ENCODE results near the gene DEPP1.

Gene DEPP1

DNA sequence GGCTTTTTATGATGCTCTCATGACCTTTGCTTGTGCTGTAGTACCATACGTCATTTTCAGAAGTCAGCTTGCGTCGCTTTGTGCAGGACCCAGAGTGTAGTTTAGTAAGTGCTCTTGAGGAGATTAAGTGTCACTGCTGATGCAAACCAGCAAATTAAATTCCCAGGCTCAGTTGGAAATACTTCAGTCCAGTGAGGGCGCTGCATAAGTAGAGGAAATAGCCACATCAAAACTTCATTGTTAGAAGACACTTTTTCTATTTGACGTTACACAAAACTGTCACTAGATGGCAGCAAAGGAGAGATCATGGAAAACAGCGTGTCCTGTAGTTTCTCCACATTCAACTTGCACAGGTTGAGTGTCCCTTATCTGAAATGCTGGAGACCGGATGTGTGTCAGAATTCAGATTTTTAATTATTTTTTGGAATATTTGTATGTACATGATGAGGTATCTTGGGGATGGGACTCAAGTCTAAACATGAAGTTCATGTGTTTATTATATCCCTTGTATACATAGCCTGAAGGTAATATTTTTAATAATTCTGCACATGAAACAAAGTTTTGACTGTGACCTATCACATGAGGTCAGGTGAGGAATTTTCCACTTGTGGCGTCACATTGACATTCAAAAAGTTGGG, 30.0 kb upstream of the DEPP1 start:
- TF ChIP-seq, protein P1, sequence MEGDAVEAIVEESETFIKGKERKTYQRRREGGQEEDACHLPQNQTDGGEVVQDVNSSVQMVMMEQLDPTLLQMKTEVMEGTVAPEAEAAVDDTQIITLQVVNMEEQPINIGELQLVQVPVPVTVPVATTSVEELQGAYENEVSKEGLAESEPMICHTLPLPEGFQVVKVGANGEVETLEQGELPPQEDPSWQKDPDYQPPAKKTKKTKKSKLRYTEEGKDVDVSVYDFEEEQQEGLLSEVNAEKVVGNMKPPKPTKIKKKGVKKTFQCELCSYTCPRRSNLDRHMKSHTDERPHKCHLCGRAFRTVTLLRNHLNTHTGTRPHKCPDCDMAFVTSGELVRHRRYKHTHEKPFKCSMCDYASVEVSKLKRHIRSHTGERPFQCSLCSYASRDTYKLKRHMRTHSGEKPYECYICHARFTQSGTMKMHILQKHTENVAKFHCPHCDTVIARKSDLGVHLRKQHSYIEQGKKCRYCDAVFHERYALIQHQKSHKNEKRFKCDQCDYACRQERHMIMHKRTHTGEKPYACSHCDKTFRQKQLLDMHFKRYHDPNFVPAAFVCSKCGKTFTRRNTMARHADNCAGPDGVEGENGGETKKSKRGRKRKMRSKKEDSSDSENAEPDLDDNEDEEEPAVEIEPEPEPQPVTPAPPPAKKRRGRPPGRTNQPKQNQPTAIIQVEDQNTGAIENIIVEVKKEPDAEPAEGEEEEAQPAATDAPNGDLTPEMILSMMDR (IDR thresholded peaks at IDR 0.05; ENCODE audit: insufficient read depth, low read length), result peak; percentile 82
- TF ChIP-seq GABPA (IDR thresholded peaks at IDR 0.05; ENCODE audit: low read depth), result no peak
- no peaks in the 10 kb centered on the region for H3K27me3 ChIP-seq (ENCODE audit: insufficient read depth, poor library complexity, severe bottlenecking)
- DNase-seq (ENCODE audit: low read depth in 1 of 2, low spot score in 1 of 2), result peak; percentile 67 to 72
- no peak overlapping the region for H3K27ac ChIP-seq (replicated peaks)
- H3K4me3 ChIP-seq (replicated peaks; ENCODE audit: insufficient read depth, low read length), result no peak overlapping the region

DNA sequence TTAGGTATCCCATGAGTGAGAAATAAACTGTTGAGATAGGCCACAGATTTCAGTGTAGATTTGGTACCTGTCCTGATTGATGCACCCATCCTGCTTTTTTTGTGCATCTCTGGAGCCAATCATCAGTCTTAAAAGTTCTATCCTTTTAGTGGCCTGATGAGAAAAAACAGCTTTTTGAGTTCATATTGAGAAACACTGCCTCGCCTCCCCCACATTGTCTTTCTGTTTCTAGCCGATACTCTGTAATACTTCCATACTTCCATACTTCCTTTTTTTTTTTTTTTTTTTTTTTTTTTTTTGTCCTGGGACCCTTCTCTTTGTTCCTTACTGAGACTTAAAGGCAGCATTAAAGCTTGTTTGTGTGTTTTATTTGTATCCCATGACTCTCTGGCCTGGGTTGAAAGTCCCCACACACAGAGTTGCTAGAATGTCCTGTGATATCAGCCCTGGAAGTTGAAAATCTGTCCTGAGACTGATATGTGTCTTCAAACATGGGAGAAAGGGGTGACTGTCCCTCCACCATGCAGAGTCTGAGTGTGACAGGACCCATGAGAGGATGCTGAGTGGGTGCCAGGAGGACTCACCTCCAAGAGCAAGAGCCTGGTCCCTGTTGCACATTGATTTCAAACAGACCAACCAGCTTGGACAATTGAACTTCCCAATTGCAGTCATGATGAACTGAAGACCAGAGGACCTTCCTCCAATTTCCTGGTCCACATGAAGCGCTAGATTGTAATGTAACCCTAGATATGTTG, 27.8 kb upstream of the DEPP1 start:
- DNase-seq (ENCODE audit: low read depth in 1 of 2, low spot score in 1 of 2), result peak in 1 of 2 experiments; percentile 31
- no peak overlapping the region for H3K4me3 ChIP-seq (replicated peaks; ENCODE audit: insufficient read depth, low read length)
- no peak for TF ChIP-seq GABPA (IDR thresholded peaks at IDR 0.05; ENCODE audit: low read depth)
- no peak for TF ChIP-seq SPI1 (IDR thresholded peaks at IDR 0.05; ENCODE audit: borderline replicate concordance, low read depth)
- TF ChIP-seq, protein P2, sequence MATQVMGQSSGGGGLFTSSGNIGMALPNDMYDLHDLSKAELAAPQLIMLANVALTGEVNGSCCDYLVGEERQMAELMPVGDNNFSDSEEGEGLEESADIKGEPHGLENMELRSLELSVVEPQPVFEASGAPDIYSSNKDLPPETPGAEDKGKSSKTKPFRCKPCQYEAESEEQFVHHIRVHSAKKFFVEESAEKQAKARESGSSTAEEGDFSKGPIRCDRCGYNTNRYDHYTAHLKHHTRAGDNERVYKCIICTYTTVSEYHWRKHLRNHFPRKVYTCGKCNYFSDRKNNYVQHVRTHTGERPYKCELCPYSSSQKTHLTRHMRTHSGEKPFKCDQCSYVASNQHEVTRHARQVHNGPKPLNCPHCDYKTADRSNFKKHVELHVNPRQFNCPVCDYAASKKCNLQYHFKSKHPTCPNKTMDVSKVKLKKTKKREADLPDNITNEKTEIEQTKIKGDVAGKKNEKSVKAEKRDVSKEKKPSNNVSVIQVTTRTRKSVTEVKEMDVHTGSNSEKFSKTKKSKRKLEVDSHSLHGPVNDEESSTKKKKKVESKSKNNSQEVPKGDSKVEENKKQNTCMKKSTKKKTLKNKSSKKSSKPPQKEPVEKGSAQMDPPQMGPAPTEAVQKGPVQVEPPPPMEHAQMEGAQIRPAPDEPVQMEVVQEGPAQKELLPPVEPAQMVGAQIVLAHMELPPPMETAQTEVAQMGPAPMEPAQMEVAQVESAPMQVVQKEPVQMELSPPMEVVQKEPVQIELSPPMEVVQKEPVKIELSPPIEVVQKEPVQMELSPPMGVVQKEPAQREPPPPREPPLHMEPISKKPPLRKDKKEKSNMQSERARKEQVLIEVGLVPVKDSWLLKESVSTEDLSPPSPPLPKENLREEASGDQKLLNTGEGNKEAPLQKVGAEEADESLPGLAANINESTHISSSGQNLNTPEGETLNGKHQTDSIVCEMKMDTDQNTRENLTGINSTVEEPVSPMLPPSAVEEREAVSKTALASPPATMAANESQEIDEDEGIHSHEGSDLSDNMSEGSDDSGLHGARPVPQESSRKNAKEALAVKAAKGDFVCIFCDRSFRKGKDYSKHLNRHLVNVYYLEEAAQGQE (IDR thresholded peaks at IDR 0.05; ENCODE audit: insufficient replicate concordance, low read depth), result no peak
- no peak for TF ChIP-seq POLR2AphosphoS5 (IDR thresholded peaks at IDR 0.05; ENCODE audit: low read depth)
- TF ChIP-seq, protein P1 (IDR thresholded peaks at IDR 0.05; ENCODE audit: insufficient read depth, low read length), result no peak
- no peak overlapping the region for H3K27ac ChIP-seq (replicated peaks)
- no peaks in the 10 kb centered on the region for H3K27me3 ChIP-seq (ENCODE audit: insufficient read depth, poor library complexity, severe bottlenecking)

DNA sequence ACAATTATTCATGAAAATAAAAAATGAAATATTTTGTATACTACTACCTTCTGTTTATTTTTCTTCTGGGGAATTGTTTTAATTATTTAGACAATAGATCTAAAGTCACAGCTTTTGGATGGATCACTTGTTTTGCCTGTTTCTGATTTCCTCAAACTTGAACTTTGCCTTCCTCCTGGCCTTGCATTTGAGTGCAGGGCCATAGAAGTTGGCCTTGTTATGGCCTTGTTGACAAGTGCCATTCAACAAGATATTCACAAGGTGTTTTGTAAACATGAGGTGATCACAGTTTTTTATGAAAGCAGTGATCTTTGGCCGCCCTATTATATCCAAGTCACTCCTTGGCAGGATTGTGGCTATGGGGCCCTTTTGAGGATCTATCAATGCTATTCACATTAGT, 26.7 kb upstream of the DEPP1 start:
- no peaks in the 10 kb centered on the region for H3K27me3 ChIP-seq (ENCODE audit: insufficient read depth, poor library complexity, severe bottlenecking)
- no peak for DNase-seq (ENCODE audit: low read depth in 1 of 2, low spot score in 1 of 2)
- H3K27ac ChIP-seq (replicated peaks), result no peak overlapping the region
- TF ChIP-seq POLR2AphosphoS5 (IDR thresholded peaks at IDR 0.05; ENCODE audit: low read depth) (no peak), SPI1 (IDR thresholded peaks at IDR 0.05; ENCODE audit: borderline replicate concordance, low read depth) (no peak)
- TF ChIP-seq, protein P1 (IDR thresholded peaks at IDR 0.05; ENCODE audit: insufficient read depth, low read length), result no peak
- TF ChIP-seq, protein P2 (IDR thresholded peaks at IDR 0.05; ENCODE audit: insufficient replicate concordance, low read depth), result no peak
- H3K4me3 ChIP-seq (replicated peaks; ENCODE audit: insufficient read depth, low read length), result no peak overlapping the region

Measured in HL-60 (cell line).